ENCODE results near the gene BEGAIN. TPM values are rescaled to one million over a fixed set of nuclear protein-coding genes. Genes with fewer than 3 reads are reported as not detected.

BEGAIN gene
- total RNA-seq, 1 experiment from 2014 or later, result 7.0 TPM

DNA sequence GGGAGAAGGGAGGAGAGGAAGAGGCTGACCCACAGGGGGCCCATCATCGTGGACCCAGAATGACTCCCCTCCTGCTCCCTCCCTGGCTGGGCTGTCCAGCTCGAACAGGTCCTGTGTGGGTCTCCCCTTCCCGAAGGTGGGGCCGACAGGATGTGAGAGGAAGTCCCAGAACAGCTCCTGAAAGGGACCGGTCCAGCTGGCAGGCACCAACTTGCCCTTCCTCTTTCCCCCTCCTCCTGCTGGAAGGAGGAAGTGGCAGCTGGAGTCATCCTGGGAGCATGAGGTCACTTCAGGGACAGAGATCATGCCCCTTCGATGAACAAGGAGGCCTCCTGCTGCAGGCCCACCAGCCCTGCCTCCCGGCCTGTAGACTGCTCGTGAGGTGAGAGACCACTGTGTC is 35.0 kb upstream of the BEGAIN start:
- Mint-ChIP-seq H3K27me3 (ENCODE audit: insufficient read depth, unreplicated experiment) (peaks cover 65% of the 10 kb centered on the region), H3K9me3 (ENCODE audit: unreplicated experiment) (peaks cover 7% of the 10 kb centered on the region), H3K27ac (ENCODE audit: low read depth, unreplicated experiment) (no peak overlapping the region), H3K4me1 (ENCODE audit: insufficient read depth, unreplicated experiment) (peaks cover 2% of the 10 kb centered on the region), H3K36me3 (ENCODE audit: insufficient read depth, unreplicated experiment) (no peaks in the 10 kb centered on the region), H3K4me3 (ENCODE audit: unreplicated experiment) (no peak overlapping the region)
- CTCF ChIA-PET, result no interaction called here
- TF ChIP-seq, protein P1, sequence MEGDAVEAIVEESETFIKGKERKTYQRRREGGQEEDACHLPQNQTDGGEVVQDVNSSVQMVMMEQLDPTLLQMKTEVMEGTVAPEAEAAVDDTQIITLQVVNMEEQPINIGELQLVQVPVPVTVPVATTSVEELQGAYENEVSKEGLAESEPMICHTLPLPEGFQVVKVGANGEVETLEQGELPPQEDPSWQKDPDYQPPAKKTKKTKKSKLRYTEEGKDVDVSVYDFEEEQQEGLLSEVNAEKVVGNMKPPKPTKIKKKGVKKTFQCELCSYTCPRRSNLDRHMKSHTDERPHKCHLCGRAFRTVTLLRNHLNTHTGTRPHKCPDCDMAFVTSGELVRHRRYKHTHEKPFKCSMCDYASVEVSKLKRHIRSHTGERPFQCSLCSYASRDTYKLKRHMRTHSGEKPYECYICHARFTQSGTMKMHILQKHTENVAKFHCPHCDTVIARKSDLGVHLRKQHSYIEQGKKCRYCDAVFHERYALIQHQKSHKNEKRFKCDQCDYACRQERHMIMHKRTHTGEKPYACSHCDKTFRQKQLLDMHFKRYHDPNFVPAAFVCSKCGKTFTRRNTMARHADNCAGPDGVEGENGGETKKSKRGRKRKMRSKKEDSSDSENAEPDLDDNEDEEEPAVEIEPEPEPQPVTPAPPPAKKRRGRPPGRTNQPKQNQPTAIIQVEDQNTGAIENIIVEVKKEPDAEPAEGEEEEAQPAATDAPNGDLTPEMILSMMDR (IDR thresholded peaks at IDR 0.05; ENCODE audit: unreplicated experiment), result no peak
- POLR2A ChIA-PET, result no interaction called here
- no peak for DNase-seq (ENCODE audit: unreplicated experiment)
- no TSS peak for BruUV-seq (replicated peaks)
- intact Hi-C loops (cut with micrococcal nuclease), result no loop called here

DNA sequence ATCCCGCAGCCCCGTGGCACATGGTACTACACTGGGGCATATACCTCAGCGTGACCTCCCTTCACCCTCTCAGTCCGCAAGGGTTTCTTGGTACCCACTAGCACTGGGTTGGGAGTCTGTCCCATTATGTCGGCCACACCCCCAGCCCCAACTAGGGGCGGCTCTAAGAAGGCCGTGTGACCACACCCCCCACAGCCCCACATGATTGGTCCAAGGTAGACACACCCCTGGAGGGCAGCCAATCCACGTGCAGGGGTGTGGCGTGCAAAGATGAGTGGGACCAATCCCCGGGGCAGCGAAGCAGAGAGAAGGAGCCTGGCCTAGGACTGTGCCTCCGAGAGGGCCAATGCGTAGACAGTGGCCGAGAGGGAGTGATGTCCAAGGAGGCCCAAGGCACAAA is 34.6 kb upstream of the BEGAIN start:
- CTCF ChIA-PET, result no interaction called here
- POLR2A ChIA-PET, result no interaction called here
- no TSS peak for BruUV-seq (replicated peaks)
- no peak overlapping the region for H3K4me3 Mint-ChIP-seq (ENCODE audit: unreplicated experiment)
- H3K4me1 Mint-ChIP-seq (ENCODE audit: insufficient read depth, unreplicated experiment), result peaks cover 6% of the 10 kb centered on the region
- intact Hi-C loops (cut with micrococcal nuclease), result no loop called here
- TF ChIP-seq, protein P1 (IDR thresholded peaks at IDR 0.05; ENCODE audit: unreplicated experiment), result no peak
- peaks cover 7% of the 10 kb centered on the region for H3K9me3 Mint-ChIP-seq (ENCODE audit: unreplicated experiment)
- no peak overlapping the region for H3K27ac Mint-ChIP-seq (ENCODE audit: low read depth, unreplicated experiment)
- peaks cover 65% of the 10 kb centered on the region for H3K27me3 Mint-ChIP-seq (ENCODE audit: insufficient read depth, unreplicated experiment)
- DNase-seq (ENCODE audit: unreplicated experiment), result peak; percentile 34
- no peaks in the 10 kb centered on the region for H3K36me3 Mint-ChIP-seq (ENCODE audit: insufficient read depth, unreplicated experiment)

DNA sequence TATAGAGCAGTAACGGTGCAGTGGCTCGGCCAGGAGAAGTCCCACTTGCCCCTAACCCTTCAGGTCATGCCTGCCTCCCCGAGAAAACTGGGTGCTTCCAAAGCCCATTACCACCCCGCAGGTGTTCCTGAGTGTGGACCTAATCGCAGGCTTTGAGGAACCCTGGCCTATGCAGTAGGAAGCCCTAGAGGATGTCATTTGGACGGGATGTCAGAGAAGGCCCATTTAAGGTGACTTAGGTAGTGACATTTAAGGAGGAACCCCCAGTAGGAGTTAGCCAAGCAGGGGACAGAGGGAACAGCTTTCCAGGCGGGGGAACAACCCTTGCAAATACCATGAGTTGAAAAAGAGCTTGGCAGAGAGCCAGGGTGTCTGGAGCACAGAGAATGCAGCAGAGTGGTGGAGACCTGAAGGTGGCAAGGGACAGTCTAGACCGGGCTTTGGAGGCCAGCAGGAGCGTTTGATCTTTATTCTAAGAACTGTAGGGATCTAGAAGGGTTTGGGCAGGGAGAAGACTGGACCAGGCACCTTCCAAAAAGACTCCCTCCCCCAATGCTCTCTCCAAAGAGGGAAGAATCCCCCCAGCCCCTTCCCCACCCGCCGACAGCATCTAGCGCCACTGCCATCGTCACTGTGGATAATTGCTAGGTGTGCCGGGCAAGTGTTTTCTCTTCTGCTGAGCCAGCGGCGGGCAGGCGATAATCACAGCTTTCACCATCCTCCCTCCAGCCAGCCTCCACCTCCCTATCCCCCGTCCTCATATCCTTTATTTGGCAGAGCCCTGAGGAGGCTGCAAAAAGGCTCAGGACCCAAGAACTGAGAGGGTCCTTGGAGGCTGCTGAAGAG is 33.3 kb upstream of the BEGAIN start:
- CTCF ChIA-PET, result no interaction called here

More for the DNA sequence above, 33.3 kb upstream of the BEGAIN start:
- no peak for DNase-seq (ENCODE audit: unreplicated experiment)
- Mint-ChIP-seq H3K27me3 (ENCODE audit: insufficient read depth, unreplicated experiment) (peaks cover 55% of the 10 kb centered on the region), H3K4me1 (ENCODE audit: insufficient read depth, unreplicated experiment) (peaks cover 6% of the 10 kb centered on the region), H3K27ac (ENCODE audit: low read depth, unreplicated experiment) (no peak overlapping the region), H3K9me3 (ENCODE audit: unreplicated experiment) (peaks cover 7% of the 10 kb centered on the region), H3K4me3 (ENCODE audit: unreplicated experiment) (no peak overlapping the region), H3K36me3 (ENCODE audit: insufficient read depth, unreplicated experiment) (no peaks in the 10 kb centered on the region)
- intact Hi-C loops (cut with micrococcal nuclease), result no loop called here
- POLR2A ChIA-PET, result interaction anchor here (1.8 kb wide), 1 partner anchor 8 kb away, joined by 5 read pairs; no protein-coding TSS in a partner anchor
- TF ChIP-seq, protein P1 (IDR thresholded peaks at IDR 0.05; ENCODE audit: unreplicated experiment), result no peak
- no TSS peak for BruUV-seq (replicated peaks)
